GM12878 (cell line): ENCODE data around the gene FZD8. TPM values are rescaled to one million over a fixed set of nuclear protein-coding genes. Genes with fewer than 3 reads are reported as not detected.

Experiments used
- ATAC-seq: fragments of 200-7000 bp; cut with Tn5 transposase; 3 replicates; pipeline ENCODE4 v1.9.1; 2020; ENCODE audit warnings: mild to moderate bottlenecking, moderate library complexity
- BruUV-seq: library from RNA; stranded (reverse); fragments of 400-500 nt; replicated peaks from 2 replicates; lab custom pipeline; 2021; lab: Mats Ljungman, UMichigan
- CTCF ChIA-PET: fragments of 300-600 bp; sonication (Branson Sonifier 250); formaldehyde crosslinking; extraction: SDS; loops from one replicate; lab custom pipeline; 2021; ENCODE audit warnings: inconsistent platforms; lab: Yijun Ruan, JAX
- POLR2A ChIA-PET: fragments of 350-600 bp; formaldehyde crosslinking; extraction: SDS; loops from one replicate; lab custom pipeline; 2021; ENCODE audit warnings: inconsistent platforms; lab: Charles Lee
- RAD21 ChIA-PET: fragments of 300-600 bp; sonication (Branson Sonifier 250); formaldehyde crosslinking; loops from one replicate; lab custom pipeline; 2023; ENCODE audit warnings: antibody characterized with exemption; ENCODE audit not compliant: unreplicated experiment; lab: Charles Lee
- SMC1A ChIA-PET: fragments of 300-600 bp; sonication (Branson Sonifier 250); formaldehyde crosslinking; loops from one replicate; lab custom pipeline; 2023; ENCODE audit not compliant: unreplicated experiment, uncharacterized antibody; lab: Charles Lee
- DNase-seq: peaks from one replicate; pipeline ENCODE4 v3.0.0-alpha.2; 2011; ENCODE audit warnings: low read depth, low spot score
- FAIRE-seq: peaks from 3 replicates; lab custom pipeline; 2011; peaks lifted over from hg19 to GRCh38; lab: Jason Lieb, UNC
- H2AFZ ChIP-seq: 2 replicates; pipeline ENCODE4 v1.6.0; 2011; ENCODE audit warnings: low read depth, low read length, control low read depth; ENCODE audit not compliant: control insufficient read depth
- H3K27ac ChIP-seq: 2 replicates; pipeline ENCODE4 v1.5.1; 2011; ENCODE audit warnings: control low read depth; ENCODE audit not compliant: control insufficient read depth, insufficient read depth
- H3K27me3 ChIP-seq, 2 experiments: replicated peaks in 1 of 2; 2 replicates each; pipeline versions ENCODE4 v1.6.0 to v1.6.1; 2011; ENCODE audit warnings: low read length in 1 of 2; ENCODE audit not compliant: control insufficient read depth in 2 of 2, insufficient read depth in 2 of 2
- H3K36me3 ChIP-seq, 2 experiments: 2 replicates each; pipeline ENCODE4 v1.5.1; 2011; ENCODE audit warnings: low read length in 1 of 2; ENCODE audit not compliant: control insufficient read depth in 2 of 2, insufficient read depth in 2 of 2
- H3K4me1 ChIP-seq: 2 replicates; pipeline ENCODE4 v1.6.1; 2011; ENCODE audit warnings: mild to moderate bottlenecking, low read length, moderate library complexity, mixed read lengths; ENCODE audit not compliant: control insufficient read depth, insufficient read depth
- H3K4me2 ChIP-seq: 2 replicates; pipeline ENCODE4 v1.6.0; 2011; ENCODE audit warnings: control low read depth; ENCODE audit not compliant: control insufficient read depth, insufficient read depth
- H3K4me3 ChIP-seq: fragments of 200-600 bp; sonication (generic); 2 replicates; pipeline ENCODE4 v1.5.1; 2016
- H3K79me2 ChIP-seq: 2 replicates; pipeline ENCODE4 v1.6.0; 2011; ENCODE audit warnings: low read length; ENCODE audit not compliant: control insufficient read depth, insufficient read depth
- H3K9ac ChIP-seq: 2 replicates; pipeline ENCODE4 v1.8.0; 2011; ENCODE audit warnings: low read length, control low read depth, mixed read lengths; ENCODE audit not compliant: control insufficient read depth, insufficient read depth
- H3K9me3 ChIP-seq: replicated peaks from 3 replicates; pipeline ENCODE4 v1.5.1; 2011; ENCODE audit warnings: mild to moderate bottlenecking, low read length; ENCODE audit not compliant: control insufficient read depth, insufficient read depth
- H4K20me1 ChIP-seq: 2 replicates; pipeline ENCODE4 v1.6.0; 2011; ENCODE audit not compliant: control insufficient read depth, insufficient read depth
- CEBPB ChIP-seq, 2 experiments: fragments of 150-350 bp in 1 of 2; IDR thresholded peaks; 2 replicates each; pipeline ENCODE4 v1.6.1; 2012 to 2014; ENCODE audit warnings: low read depth in 2 of 2, low read length in 2 of 2, borderline replicate concordance in 1 of 2, inconsistent platforms in 1 of 2
- CHD2 ChIP-seq: IDR thresholded peaks from 2 replicates; pipeline ENCODE4 v1.6.1; 2011; ENCODE audit warnings: low read depth, low read length, improper control_type of control experiment, borderline replicate concordance
- DPF2 ChIP-seq: fragments of 450-650 bp; IDR thresholded peaks from 2 replicates; pipeline ENCODE4 v1.6.1; 2017; ENCODE audit warnings: mild to moderate bottlenecking
- HSF1 ChIP-seq: fragments of 150-350 bp; IDR thresholded peaks from 2 replicates; pipeline ENCODE4 v1.6.1; 2014; ENCODE audit warnings: mild to moderate bottlenecking, low read depth, low read length
- LARP7 ChIP-seq: fragments of 450-650 bp; IDR thresholded peaks from 2 replicates; pipeline ENCODE4 v1.6.1; 2017; ENCODE audit warnings: mild to moderate bottlenecking
- MYC ChIP-seq: IDR thresholded peaks from 2 replicates; pipeline ENCODE4 v1.6.1; 2011; ENCODE audit warnings: mild to moderate bottlenecking, low read length, moderate library complexity, inconsistent platforms; ENCODE audit not compliant: insufficient read depth, insufficient replicate concordance, insufficient read length, severe bottlenecking
- SUZ12 ChIP-seq: fragments of 200-600 bp; sonication (generic); IDR thresholded peaks from one replicate; pipeline ENCODE4 v1.6.1; 2018; ENCODE audit warnings: antibody characterized with exemption, mild to moderate bottlenecking; ENCODE audit not compliant: unreplicated experiment
- WGBS: methylation state at CpG from one replicate; pipeline ENCODE4 v1.1.6; 2016; ENCODE audit warnings: low lambda C conversion rate; ENCODE audit not compliant: insufficient replicate concordance, insufficient coverage; ENCODE audit errors: missing lambda C conversion rate; 5-methylcytosine and 5-hydroxymethylcytosine counted together
- in situ Hi-C: fragments of 300-500 bp; cut with MboI; formaldehyde crosslinking; loops from 9 replicates; pipeline ENCODE4 v1.14.3; 2018; ENCODE audit warnings: mixed read lengths
- intact Hi-C: fragments of 100-400 bp; cut with micrococcal nuclease; formaldehyde crosslinking; loops from one replicate; pipeline ENCODE4 v1.14.2; 2022; ENCODE audit not compliant: unreplicated experiment
- polyA plus RNA-seq, 11 experiments: library from polyadenylated mRNA; depleted of rRNA in 4 of 11; unstranded in 6 of 11; stranded (reverse) in 5 of 11; fragments of >200 nt; fragmentation: Nextera tagmentation in 4 of 11; fragmentation: Illumina TruSeq in 1 of 11; extraction: Ambion mirVana in 4 of 11; extraction: Trizol in 1 of 11; gene quantifications; 1 replicate in 1 of 11; 2 replicates in 10 of 11; pipeline versions ENCODE4 v1.2.1 to v1.2.3, GENCODE V29; 2011 to 2016; ENCODE audit warnings: inconsistent platforms in 2 of 11, missing spikeins in 2 of 11, low read depth in 1 of 11
- total RNA-seq, 4 experiments: library from RNA; depleted of rRNA in 3 of 4; stranded (reverse); fragments of >200 nt in 3 of 4; fragmentation: Illumina TruSeq in 1 of 4; extraction: Trizol in 1 of 4; gene quantifications; 2 replicates each; pipeline versions ENCODE4 v1.2.1 to v1.2.3, GENCODE V29; 2013 to 2021
- TF ChIP-seq, protein P1 (sequence below): fragments of 450-650 bp; IDR thresholded peaks from 2 replicates; pipeline ENCODE4 v1.6.1; 2017; ENCODE audit warnings: mild to moderate bottlenecking, moderate library complexity

The FZD8 gene
- total and polyA plus RNA-seq, 10 of the 15 experiments (the other 5 are each of a cell fraction or from before 2014, with no cell fraction given), result 0.03 to 0.72 (median 0.10) TPM; not detected in 3

DNA sequence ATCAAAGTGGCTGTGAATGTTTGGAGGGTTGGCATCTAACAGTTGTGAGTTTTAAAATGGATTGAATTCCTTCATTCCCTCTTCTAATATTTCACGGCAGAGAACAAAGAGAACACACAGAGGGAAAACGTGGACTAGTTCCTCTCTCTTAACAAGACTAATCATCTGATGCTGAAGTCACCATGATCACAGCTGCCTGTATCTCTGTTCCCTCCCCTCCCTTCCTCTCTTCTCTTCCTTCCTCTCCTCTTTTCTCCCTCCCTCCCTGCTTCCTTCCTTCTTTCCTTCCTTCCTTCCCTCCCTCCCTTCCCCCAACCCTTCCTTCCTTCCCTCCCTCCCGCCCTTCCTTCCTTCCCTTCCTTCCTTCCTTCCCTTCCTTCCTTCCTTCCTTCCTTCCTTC is 47.0 kb downstream of the FZD8 start:
- ChIA-PET POLR2A (no interaction called here), SMC1A (no interaction called here), CTCF (interaction anchor here (1.2 to 1.5 kb wide), 2 partner anchors 31 to 32 kb away, joined by 3 to 4 read pairs; no protein-coding TSS in a partner anchor), RAD21 (no interaction called here)
- Histone ChIP-seq H2AFZ (no peak overlapping the region), H3K4me3 (no peak overlapping the region), H3K9me3 (no peaks in the 10 kb centered on the region), H4K20me1 (no peaks in the 10 kb centered on the region), H3K36me3 (no peaks in the 10 kb centered on the region), H3K27ac (no peak overlapping the region), H3K9ac (no peak overlapping the region), H3K4me2 (no peak overlapping the region), H3K4me1 (no peaks in the 10 kb centered on the region), H3K79me2 (no peaks in the 10 kb centered on the region), H3K27me3 (0 out of 4 replicates have a peak, but pooled peaks cover 0 to 2% of the 10 kb centered on the region in 2 experiments)
- TF ChIP-seq DPF2 (no peak), LARP7 (no peak), CEBPB (IDR thresholded peaks at IDR 0.05; ENCODE audit: borderline replicate concordance in 1 of 2, low read depth in 2 of 2, low read length in 2 of 2) (no peak), MYC (no peak), SUZ12 (no peak), CHD2 (no peak), HSF1 (no peak)
- TF ChIP-seq, protein P1, sequence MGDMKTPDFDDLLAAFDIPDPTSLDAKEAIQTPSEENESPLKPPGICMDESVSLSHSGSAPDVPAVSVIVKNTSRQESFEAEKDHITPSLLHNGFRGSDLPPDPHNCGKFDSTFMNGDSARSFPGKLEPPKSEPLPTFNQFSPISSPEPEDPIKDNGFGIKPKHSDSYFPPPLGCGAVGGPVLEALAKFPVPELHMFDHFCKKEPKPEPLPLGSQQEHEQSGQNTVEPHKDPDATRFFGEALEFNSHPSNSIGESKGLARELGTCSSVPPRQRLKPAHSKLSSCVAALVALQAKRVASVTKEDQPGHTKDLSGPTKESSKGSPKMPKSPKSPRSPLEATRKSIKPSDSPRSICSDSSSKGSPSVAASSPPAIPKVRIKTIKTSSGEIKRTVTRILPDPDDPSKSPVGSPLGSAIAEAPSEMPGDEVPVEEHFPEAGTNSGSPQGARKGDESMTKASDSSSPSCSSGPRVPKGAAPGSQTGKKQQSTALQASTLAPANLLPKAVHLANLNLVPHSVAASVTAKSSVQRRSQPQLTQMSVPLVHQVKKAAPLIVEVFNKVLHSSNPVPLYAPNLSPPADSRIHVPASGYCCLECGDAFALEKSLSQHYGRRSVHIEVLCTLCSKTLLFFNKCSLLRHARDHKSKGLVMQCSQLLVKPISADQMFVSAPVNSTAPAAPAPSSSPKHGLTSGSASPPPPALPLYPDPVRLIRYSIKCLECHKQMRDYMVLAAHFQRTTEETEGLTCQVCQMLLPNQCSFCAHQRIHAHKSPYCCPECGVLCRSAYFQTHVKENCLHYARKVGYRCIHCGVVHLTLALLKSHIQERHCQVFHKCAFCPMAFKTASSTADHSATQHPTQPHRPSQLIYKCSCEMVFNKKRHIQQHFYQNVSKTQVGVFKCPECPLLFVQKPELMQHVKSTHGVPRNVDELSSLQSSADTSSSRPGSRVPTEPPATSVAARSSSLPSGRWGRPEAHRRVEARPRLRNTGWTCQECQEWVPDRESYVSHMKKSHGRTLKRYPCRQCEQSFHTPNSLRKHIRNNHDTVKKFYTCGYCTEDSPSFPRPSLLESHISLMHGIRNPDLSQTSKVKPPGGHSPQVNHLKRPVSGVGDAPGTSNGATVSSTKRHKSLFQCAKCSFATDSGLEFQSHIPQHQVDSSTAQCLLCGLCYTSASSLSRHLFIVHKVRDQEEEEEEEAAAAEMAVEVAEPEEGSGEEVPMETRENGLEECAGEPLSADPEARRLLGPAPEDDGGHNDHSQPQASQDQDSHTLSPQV, result no peak
- DNase-seq, result no peak
- in situ Hi-C loops, result no loop called here
- no peak for ATAC-seq
- 40% methylated on average over 3 of the region's 3 CpGs for WGBS
- BruUV-seq, result no TSS peak
- no peak for FAIRE-seq
- intact Hi-C loops, result no loop called here
